Neural cell (in vitro differentiated cells): ENCODE measurements around the gene AHCYL1. TPM values are rescaled to one million over a fixed set of nuclear protein-coding genes. Genes with fewer than 3 reads are reported as not detected.
A peak's percentile ranks its signal among the peaks of the same experiment; 100 is the strongest.

Source experiments
- H2AFZ ChIP-seq: fragments of 200-600, 300-800 bp; sonication (generic), shearing (Covaris generic); 2 replicates; pipeline ENCODE4 v1.6.0; 2014; ENCODE audit warnings: low read depth, mild to moderate bottlenecking, antibody characterized with exemption, low read length, moderate library complexity
- H3F3A ChIP-seq: fragments of 200-600 bp; shearing (Covaris generic); 2 replicates; pipeline ENCODE4 v1.6.1; 2016; ENCODE audit warnings: mild to moderate bottlenecking, moderate library complexity, mixed read lengths, antibody characterized with exemption, low read length; ENCODE audit not compliant: insufficient read depth, poor library complexity, severe bottlenecking
- H3K27ac ChIP-seq: fragments of 200-600, 300-800 bp; sonication (generic), shearing (Covaris generic); 2 replicates; pipeline ENCODE4 v1.5.1; 2014; ENCODE audit warnings: mild to moderate bottlenecking, low read length, moderate library complexity
- H3K27me3 ChIP-seq: fragments of 300-800, 200-600 bp; sonication (generic), shearing (Covaris generic); 2 replicates; pipeline ENCODE4 v1.6.0; 2014; ENCODE audit warnings: mild to moderate bottlenecking, low read depth, low read length, moderate library complexity; ENCODE audit not compliant: insufficient read depth
- H3K36me3 ChIP-seq: fragments of 300-800, 200-600 bp; sonication (generic), shearing (Covaris generic); 2 replicates; pipeline ENCODE4 v1.5.1; 2014; ENCODE audit warnings: mild to moderate bottlenecking, antibody characterized with exemption, low read length, moderate library complexity; ENCODE audit not compliant: insufficient read depth
- H3K4me2 ChIP-seq: fragments of 300-800, 200-600 bp; sonication (generic), shearing (Covaris generic); 2 replicates; pipeline ENCODE4 v1.6.0; 2014; ENCODE audit warnings: mild to moderate bottlenecking, low read length
- H3K4me3 ChIP-seq: fragments of 300-800, 200-600 bp; sonication (generic), shearing (Covaris generic); 2 replicates; pipeline ENCODE4 v1.5.1; 2014; ENCODE audit warnings: mild to moderate bottlenecking, low read length, moderate library complexity
- H3K79me2 ChIP-seq: fragments of 200-600 bp; shearing (Covaris generic); replicated peaks from 2 replicates; pipeline ENCODE4 v1.6.0; 2014; ENCODE audit warnings: mild to moderate bottlenecking, low read length, moderate library complexity; ENCODE audit not compliant: insufficient read depth
- H3K9ac ChIP-seq: fragments of 300-800, 200-600 bp; sonication (generic), shearing (Covaris generic); 2 replicates; pipeline ENCODE4 v1.6.1; 2016; ENCODE audit warnings: mild to moderate bottlenecking, low read length, mixed read lengths
- H3K9me2 ChIP-seq: fragments of 200-600 bp; shearing (Covaris generic); 2 replicates; pipeline ENCODE4 v1.6.1; 2016; ENCODE audit warnings: mild to moderate bottlenecking, low read length, mixed read lengths; ENCODE audit not compliant: insufficient read depth
- H3K9me3 ChIP-seq: fragments of 200-600, 300-800 bp; sonication (generic), shearing (Covaris generic); 2 replicates; pipeline ENCODE4 v1.6.1; 2016; ENCODE audit warnings: mild to moderate bottlenecking, mixed run types, low read length, moderate library complexity, mixed read lengths
- H4K20me1 ChIP-seq: fragments of 200-600 bp; shearing (Covaris generic); 2 replicates; pipeline ENCODE4 v1.6.1; 2016; ENCODE audit warnings: mild to moderate bottlenecking, mixed run types; ENCODE audit not compliant: insufficient read depth
- CTCF ChIP-seq: fragments of 450-650 bp; IDR thresholded peaks from 2 replicates; pipeline ENCODE4 v1.5.1; 2014; ENCODE audit warnings: antibody characterized with exemption, mild to moderate bottlenecking, moderate library complexity; ENCODE audit not compliant: poor library complexity, severe bottlenecking
- EP300 ChIP-seq: fragments of 450-650 bp; conservative IDR thresholded peaks from 2 replicates; pipeline ENCODE4 v1.6.1; 2014; ENCODE audit warnings: antibody characterized with exemption, mild to moderate bottlenecking, moderate library complexity; ENCODE audit not compliant: poor library complexity, severe bottlenecking
- EZH2 ChIP-seq: fragments of 200-600, 300-800 bp; shearing (Covaris generic), sonication (generic); IDR thresholded peaks from 2 replicates; pipeline ENCODE4 v1.6.1; 2014; ENCODE audit warnings: antibody characterized with exemption, low read length, borderline replicate concordance, mild to moderate bottlenecking; ENCODE audit not compliant: insufficient read depth, poor library complexity, severe bottlenecking
- MXI1 ChIP-seq: fragments of 450-650 bp; conservative IDR thresholded peaks from 2 replicates; pipeline ENCODE4 v1.6.1; 2014; ENCODE audit warnings: antibody characterized with exemption, mild to moderate bottlenecking; ENCODE audit not compliant: poor library complexity, severe bottlenecking
- POLR2AphosphoS5 ChIP-seq: IDR thresholded peaks from 2 replicates; pipeline ENCODE4 v1.6.1; 2012
- RAD21 ChIP-seq: fragments of 450-650 bp; conservative IDR thresholded peaks from 2 replicates; pipeline ENCODE4 v1.6.1; 2014; ENCODE audit warnings: antibody characterized with exemption, mild to moderate bottlenecking, moderate library complexity
- REST ChIP-seq: IDR thresholded peaks from 2 replicates; pipeline ENCODE4 v1.6.1; 2012; ENCODE audit warnings: borderline replicate concordance
- SMC3 ChIP-seq: fragments of 450-650 bp; conservative IDR thresholded peaks from 2 replicates; pipeline ENCODE4 v1.6.1; 2014; ENCODE audit warnings: antibody characterized with exemption, mild to moderate bottlenecking, moderate library complexity; ENCODE audit not compliant: poor library complexity
- TAF1 ChIP-seq: IDR thresholded peaks from 2 replicates; pipeline ENCODE4 v1.6.1; 2012; ENCODE audit warnings: low read depth
- polyA plus RNA-seq: library from polyadenylated mRNA; depleted of rRNA; stranded (reverse); fragments of >200 nt; gene quantifications from 2 replicates; pipeline ENCODE4 v1.2.3, GENCODE V29; 2014

AHCYL1 gene
- polyA plus RNA-seq, 1 donor from 2014 or later, result 48.7 TPM

- H2AFZ ChIP-seq, result no peak overlapping the region
- peaks cover 53% of the 10 kb centered on the region for H3K27me3 ChIP-seq
- H3K9me2 ChIP-seq, result no peaks in the 10 kb centered on the region
- no peaks in the 10 kb centered on the region for H3K79me2 ChIP-seq
- no peak overlapping the region for H3K4me3 ChIP-seq
- H3K27ac ChIP-seq, result no peak overlapping the region
- H3K4me2 ChIP-seq, result no peak overlapping the region
- H3K9ac ChIP-seq, result no peak overlapping the region
- TF ChIP-seq POLR2AphosphoS5, result no peak
- no peak for TF ChIP-seq EZH2
- TF ChIP-seq CTCF, result no peak
- no peak for TF ChIP-seq TAF1
- H3K9me3 ChIP-seq, result no peaks in the 10 kb centered on the region
- no peaks in the 10 kb centered on the region for H4K20me1 ChIP-seq
- H3F3A ChIP-seq, result no peaks in the 10 kb centered on the region
- H3K36me3 ChIP-seq, result no peaks in the 10 kb centered on the region
Observed at GRCh38 chr1:110065841-110066240, 81.3 kb downstream of the AHCYL1 start.

GRCh38 chr1:110067479-110067892 is 82.9 kb downstream of the AHCYL1 start:
- Histone ChIP-seq H3K79me2 (no peaks in the 10 kb centered on the region), H3K9me3 (no peaks in the 10 kb centered on the region), H3K27ac (no peak overlapping the region), H3K4me3 (peak overlapping the region; percentile 38), H3F3A (no peaks in the 10 kb centered on the region), H3K4me2 (no peak overlapping the region), H3K36me3 (no peaks in the 10 kb centered on the region), H2AFZ (no peak overlapping the region), H3K9me2 (no peaks in the 10 kb centered on the region), H4K20me1 (no peaks in the 10 kb centered on the region), H3K9ac (no peak overlapping the region), H3K27me3 (peaks cover 70% of the 10 kb centered on the region)
- TF ChIP-seq MXI1 (no peak), RAD21 (no peak), EZH2 (no peak), TAF1 (no peak), SMC3 (no peak), REST (no peak), CTCF (no peak), EP300 (no peak), POLR2AphosphoS5 (no peak)
